Measurements from ENCODE around the gene CYLD. TPM values are rescaled to one million over a fixed set of nuclear protein-coding genes. Genes with fewer than 3 reads are reported as not detected.

CYLD gene
- total RNA-seq, 1 donor from 2014 or later, result 35.4 TPM

GRCh38 chr16:50737420-50737959, 4.4 kb upstream of the CYLD start:
- no peak for DNase-seq (ENCODE audit: low spot score)

DNA sequence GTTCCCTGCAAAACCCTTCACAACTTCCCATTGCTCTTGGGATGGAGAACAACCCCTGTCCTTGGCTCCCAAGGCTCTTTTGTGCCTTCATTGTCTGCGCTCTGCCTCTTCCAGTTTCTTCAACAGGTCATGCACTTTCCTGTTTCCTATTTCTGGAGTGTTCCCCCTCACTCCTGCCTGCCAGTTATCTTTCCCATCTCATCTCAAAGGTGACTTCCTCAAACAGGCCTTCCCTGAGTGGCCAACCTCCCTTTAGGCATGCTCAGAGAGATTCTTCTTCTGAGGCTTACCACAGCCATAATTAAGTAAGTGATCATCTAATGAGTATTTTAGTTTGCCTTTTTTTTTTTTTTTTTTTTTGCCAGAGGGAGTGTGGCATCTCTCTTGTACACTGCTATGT, 2.9 kb upstream of the CYLD start:
- no peak for DNase-seq (ENCODE audit: low spot score)

- DNase-seq (ENCODE audit: low spot score), result no peak
Measured at GRCh38 chr16:50740736-50741135, 1.1 kb upstream of the CYLD start.

GRCh38 chr16:50741225-50741780, 583 bp upstream of the CYLD start:
- DNase-seq (ENCODE audit: low spot score), result no peak

DNA sequence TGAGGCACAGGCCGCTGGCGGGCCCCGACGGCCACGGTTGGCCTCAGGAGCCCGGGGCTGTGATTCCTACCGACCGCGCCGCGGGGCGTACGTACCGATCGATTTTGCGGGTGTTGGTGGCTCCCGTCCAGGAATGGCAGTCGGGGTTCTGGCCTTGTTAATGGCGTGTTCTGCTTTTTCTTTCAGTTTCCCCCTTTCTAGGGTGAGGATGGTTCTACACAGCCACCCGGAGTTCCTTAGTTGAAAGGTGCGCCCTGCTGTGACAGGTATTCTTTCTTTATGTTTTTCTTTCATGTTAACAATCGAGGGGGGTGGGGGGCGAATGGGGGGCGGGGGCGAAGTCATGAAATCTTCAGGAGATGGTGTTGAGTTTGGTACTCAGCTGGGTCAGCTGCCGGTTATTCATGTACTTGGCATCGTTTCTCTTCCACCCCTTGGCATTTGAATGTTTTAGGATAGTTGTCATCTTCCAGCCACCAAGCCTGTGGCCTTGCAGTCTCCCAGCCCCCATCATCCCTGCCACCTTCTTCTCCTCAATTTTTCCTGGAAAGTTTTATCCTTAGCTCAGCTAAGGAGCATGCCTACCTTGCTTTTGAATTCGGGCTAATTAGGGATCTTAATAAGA, 802 bp downstream of the CYLD start:
- DNase-seq (ENCODE audit: low spot score), result no peak

- no peak for DNase-seq (ENCODE audit: low spot score)
Measured at GRCh38 chr16:50743581-50744225, 1.8 kb downstream of the CYLD start.

DNA sequence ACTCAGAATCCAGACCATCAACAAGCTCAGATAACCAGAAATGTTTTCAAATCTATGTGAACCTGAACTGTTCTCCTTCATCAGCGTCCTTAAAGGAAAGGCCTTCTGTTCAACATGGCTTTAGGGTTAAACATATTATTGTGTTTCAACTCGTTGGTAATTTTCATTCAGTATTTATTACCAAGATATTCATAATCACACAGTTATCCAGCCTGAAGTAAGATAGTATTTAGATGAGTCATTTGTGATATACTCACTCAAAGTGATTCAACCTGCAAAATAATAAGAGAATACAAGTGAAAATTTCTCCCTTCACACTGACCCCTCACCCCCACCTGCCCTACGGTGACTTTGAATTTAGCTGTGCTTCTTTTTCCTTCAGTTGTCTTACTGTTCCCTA, 3.0 kb downstream of the CYLD start:
- no peak for DNase-seq (ENCODE audit: low spot score)

DNA sequence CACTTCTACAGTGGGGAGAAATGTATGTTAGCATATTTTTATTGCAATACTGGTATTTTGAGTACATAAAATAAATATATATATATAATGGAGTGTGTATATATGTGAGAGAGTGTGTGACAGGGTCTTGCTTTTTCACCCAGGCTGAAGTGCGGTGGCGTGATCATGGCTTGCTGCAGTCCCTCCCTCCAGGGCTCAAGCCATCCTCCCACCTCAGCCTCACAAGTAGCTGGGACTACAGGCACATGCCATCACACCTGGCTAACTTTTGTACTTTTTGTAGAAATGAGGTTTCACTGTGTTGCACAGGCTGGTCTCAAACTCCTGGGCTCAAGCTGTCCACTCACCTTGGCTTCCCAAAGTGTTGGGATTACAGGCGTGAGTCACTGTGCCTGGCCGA, 4.1 kb downstream of the CYLD start:
- no peak for DNase-seq (ENCODE audit: low spot score)

DNA sequence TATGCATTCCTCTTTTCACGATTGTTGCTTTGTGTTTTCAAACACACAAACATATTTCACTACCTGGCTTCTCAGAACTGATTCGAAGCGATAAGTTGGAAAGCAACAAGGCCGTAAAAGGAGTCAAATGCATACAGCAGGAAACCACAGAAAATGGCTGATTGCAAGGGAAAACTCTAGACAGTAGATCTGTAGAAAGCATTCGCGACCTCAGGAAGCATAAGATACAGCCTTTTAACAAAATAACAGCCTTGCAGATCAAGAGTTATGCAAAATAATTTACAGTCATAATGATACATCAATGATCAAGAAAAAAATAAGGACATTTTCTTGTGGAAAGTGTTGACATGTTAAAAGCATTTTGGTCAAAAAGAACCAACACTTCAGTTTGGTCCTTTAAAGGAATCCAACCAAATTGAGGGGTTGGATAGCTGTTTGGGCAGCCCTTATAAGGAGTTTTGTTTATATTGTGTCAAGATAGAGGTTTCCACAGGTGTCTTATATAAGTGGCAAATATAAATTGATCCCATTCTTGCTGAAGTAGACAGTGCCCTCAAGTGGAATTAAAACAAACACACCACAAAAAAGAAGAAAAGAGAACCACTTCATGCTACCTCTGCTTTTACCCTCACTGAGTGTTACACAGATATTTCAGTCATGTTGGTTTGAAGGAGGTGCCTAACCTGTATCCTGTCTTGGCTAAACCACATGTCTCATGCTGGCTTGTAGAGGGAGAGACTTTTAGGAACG, 5.5 kb downstream of the CYLD start:
- no peak for DNase-seq (ENCODE audit: low spot score)

GRCh38 chr16:50751528-50751927, 9.6 kb downstream of the CYLD start:
- no peak for DNase-seq (ENCODE audit: low spot score)

- no peak for DNase-seq (ENCODE audit: low spot score)
Measured at GRCh38 chr16:50752471-50753235, 10.8 kb downstream of the CYLD start.

DNA sequence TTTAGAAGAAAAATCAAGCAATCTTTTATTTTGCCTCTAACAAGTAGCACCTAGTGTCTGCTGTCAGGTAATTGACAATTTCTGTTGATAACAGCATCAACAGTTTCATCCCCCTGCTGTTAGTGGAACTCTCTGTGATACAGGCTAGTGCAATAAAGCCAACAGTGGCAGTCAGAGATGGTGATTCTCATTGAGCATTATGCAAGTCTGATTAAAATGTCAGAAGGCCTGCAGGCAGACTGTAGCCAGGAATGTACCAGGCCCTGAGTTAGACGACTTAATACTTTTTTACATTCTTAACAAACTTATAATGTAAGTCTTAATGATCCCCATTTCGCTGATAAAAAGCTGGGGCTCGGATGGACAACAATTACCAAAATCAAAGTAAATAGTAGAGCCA, 14.6 kb downstream of the CYLD start:
- no peak for DNase-seq (ENCODE audit: low spot score)

DNA sequence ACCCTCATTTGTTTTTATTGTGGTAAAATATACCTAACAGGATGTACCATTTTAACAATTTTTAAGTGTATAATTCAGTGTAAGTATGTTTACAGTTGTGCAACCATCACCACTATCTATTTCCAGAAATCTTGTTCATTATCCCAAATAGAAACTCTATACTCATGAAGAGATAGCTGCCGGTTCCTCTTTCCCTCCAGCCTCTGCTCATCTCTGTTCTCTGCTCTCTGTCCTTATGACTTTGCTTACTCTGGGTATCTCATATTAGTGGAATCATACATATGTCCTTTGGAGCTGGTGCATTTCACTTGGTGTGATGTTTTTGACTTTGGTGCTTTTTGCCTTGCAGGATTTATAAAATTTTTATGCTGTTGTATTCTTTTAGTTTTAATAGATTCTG, 19.4 kb downstream of the CYLD start:
- no peak for DNase-seq (ENCODE audit: low spot score)

- no peak for DNase-seq (ENCODE audit: low spot score)
Measured at GRCh38 chr16:50762241-50762640, 20.4 kb downstream of the CYLD start.

- no peak for DNase-seq (ENCODE audit: low spot score)
Measured at GRCh38 chr16:50763211-50763610, 21.3 kb downstream of the CYLD start.

DNA sequence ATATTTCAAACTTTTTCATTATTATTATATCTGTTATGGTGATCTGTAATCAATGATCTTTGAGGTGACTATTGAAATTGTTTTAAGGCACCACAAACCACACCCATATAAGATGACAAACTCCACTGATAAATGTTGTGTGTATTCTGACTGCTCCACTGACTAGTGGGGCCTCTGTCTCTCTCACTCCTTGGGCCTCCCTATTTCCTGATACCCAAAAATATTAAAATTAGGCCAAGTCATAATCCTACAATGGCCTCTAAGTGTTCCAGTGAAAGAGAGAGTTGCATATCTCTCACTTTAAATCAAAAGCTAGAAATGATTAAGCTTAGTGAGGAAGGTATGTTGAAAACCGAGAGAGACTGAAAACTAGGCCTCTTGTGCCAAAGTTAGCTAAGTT, 23.4 kb downstream of the CYLD start:
- DNase-seq (ENCODE audit: low spot score), result no peak

- DNase-seq (ENCODE audit: low spot score), result no peak
Measured at GRCh38 chr16:50765861-50766260, 24.0 kb downstream of the CYLD start.

DNA sequence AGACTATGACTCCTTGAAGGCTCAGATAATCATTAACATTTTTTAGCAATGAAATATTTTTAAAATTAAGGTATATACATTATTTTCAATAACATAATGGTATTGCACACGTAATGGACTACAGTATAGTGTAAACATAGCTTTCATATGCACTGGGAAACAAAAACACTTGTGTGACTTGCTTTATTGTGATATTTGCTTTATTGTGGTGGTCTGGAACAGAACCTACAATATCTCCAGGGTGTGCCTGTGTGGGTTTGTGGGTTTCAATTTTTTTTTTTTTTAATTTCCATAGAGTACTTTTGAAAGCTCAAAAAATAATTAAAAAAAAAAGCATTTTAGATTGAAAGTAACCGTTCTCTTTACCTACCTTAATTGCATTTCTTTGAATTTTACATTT, 25.3 kb downstream of the CYLD start:
- no peak for DNase-seq (ENCODE audit: low spot score)

- DNase-seq (ENCODE audit: low spot score), result no peak
Measured at GRCh38 chr16:50771366-50771765, 29.5 kb downstream of the CYLD start.

GRCh38 chr16:50774405-50774804, 32.5 kb downstream of the CYLD start:
- DNase-seq (ENCODE audit: low spot score), result no peak

DNA sequence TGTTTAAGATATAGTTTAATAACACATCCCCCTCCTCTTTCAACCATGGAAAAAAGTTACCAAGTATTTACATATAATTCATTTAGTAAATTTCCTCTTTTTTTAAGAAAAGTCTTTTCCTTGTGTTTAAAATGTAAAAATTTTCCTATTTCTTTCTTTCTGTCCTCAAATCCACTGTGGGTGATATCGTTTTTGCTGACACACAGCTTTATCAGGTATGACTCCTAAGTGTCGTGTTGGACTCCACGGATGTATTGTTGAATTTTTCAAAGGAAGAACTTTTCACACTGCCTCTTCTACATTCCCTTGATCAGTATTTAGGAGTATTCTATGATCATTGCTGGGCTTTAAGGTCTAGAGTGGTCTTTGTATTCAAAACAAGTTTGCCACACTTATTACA, 33.1 kb downstream of the CYLD start:
- no peak for DNase-seq (ENCODE audit: low spot score)

Measured in mesenteric fat pad (tissue), 1 donor.